ENCODE measurements around the gene EDIL3. TPM values are rescaled to one million over a fixed set of nuclear protein-coding genes. Genes with fewer than 3 reads are reported as not detected.
A peak's percentile ranks its signal among the peaks of the same experiment; 100 is the strongest.

The EDIL3 gene
- total RNA-seq, 1 donor from 2014 or later = 220 TPM

DNA sequence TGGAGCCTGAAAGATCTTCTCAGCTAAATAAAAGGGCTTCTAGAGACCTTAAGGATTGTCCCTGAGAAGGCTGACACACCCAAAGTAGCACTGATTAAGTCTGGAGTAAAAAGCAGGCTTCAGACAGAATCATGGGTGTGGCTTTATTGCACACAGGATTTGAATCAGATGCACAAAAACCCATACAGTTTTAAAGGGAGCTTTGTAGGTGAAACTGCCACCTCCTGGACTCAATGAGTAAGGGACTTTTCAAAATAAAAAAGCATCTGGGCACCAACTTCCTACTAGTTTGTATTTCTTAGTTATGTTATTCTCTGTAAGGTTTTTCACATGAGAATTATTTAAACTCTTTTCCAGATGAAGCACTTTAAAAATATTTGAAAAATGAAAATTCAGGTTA is 129.4 kb downstream of the EDIL3 start:
- H3K27ac Mint-ChIP-seq (ENCODE audit: unreplicated experiment) = no peak overlapping the region
- peaks cover 6% of the 10 kb centered on the region for H3K36me3 Mint-ChIP-seq (ENCODE audit: unreplicated experiment)
- peaks cover 6% of the 10 kb centered on the region for H3K9me3 Mint-ChIP-seq (ENCODE audit: unreplicated experiment)
- H3K4me1 Mint-ChIP-seq (ENCODE audit: low read depth, unreplicated experiment) = peaks cover 23% of the 10 kb centered on the region
- DNase-seq = no peak
- H3K27me3 Mint-ChIP-seq (ENCODE audit: unreplicated experiment) = no peaks in the 10 kb centered on the region
- H3K4me3 Mint-ChIP-seq (ENCODE audit: unreplicated experiment) = no peak overlapping the region
- TF ChIP-seq, protein P1, sequence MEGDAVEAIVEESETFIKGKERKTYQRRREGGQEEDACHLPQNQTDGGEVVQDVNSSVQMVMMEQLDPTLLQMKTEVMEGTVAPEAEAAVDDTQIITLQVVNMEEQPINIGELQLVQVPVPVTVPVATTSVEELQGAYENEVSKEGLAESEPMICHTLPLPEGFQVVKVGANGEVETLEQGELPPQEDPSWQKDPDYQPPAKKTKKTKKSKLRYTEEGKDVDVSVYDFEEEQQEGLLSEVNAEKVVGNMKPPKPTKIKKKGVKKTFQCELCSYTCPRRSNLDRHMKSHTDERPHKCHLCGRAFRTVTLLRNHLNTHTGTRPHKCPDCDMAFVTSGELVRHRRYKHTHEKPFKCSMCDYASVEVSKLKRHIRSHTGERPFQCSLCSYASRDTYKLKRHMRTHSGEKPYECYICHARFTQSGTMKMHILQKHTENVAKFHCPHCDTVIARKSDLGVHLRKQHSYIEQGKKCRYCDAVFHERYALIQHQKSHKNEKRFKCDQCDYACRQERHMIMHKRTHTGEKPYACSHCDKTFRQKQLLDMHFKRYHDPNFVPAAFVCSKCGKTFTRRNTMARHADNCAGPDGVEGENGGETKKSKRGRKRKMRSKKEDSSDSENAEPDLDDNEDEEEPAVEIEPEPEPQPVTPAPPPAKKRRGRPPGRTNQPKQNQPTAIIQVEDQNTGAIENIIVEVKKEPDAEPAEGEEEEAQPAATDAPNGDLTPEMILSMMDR (IDR thresholded peaks at IDR 0.05; ENCODE audit: partially characterized antibody, unreplicated experiment) = no peak

DNA sequence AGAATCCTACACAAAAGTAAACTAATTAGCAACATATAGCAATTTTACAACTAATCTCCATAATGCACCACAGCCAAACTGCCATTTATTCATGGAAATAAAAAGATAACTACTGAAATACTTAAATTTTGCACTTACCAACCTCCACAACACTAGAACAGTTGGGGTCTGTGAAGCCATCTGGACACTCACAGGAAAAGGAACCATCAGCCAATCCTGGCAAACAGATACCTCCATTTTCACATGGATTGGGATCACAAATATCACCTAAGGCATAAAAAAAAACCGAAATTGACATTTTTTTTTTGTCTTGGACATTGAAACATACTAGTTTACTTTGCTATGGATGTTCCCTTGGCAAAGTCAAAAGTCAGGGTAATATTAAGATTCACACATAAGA is 130.7 kb downstream of the EDIL3 start:
- peaks cover 8% of the 10 kb centered on the region for H3K9me3 Mint-ChIP-seq (ENCODE audit: unreplicated experiment)
- H3K27me3 Mint-ChIP-seq (ENCODE audit: unreplicated experiment) = no peaks in the 10 kb centered on the region
- peaks cover 6% of the 10 kb centered on the region for H3K36me3 Mint-ChIP-seq (ENCODE audit: unreplicated experiment)
- H3K27ac Mint-ChIP-seq (ENCODE audit: unreplicated experiment) = peak overlapping the region; percentile 70
- H3K4me3 Mint-ChIP-seq (ENCODE audit: unreplicated experiment) = no peak overlapping the region
- peaks cover 25% of the 10 kb centered on the region for H3K4me1 Mint-ChIP-seq (ENCODE audit: low read depth, unreplicated experiment)
- TF ChIP-seq, protein P1 (IDR thresholded peaks at IDR 0.05; ENCODE audit: partially characterized antibody, unreplicated experiment) = no peak
- DNase-seq = no peak

DNA sequence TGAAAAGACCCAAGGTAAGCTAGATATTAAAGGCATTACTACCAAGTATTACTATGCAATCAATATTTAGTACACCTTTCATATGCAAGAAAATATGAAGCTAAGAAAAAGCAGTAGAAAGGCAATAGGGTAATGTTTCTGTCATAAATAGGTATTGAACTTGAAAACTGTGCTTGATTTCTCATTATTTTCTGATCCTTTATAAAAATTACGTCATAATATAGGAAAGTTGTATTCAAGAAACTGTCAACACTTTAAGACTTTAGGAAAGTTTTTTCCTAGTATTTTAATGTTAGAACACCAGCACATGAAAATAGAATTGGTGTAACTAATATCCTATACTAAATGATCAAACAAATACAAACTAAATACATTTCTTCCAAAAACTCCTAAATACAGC is 133.2 kb downstream of the EDIL3 start:
- no peaks in the 10 kb centered on the region for H3K27me3 Mint-ChIP-seq (ENCODE audit: unreplicated experiment)
- H3K9me3 Mint-ChIP-seq (ENCODE audit: unreplicated experiment) = peaks cover 8% of the 10 kb centered on the region
- TF ChIP-seq, protein P1 (IDR thresholded peaks at IDR 0.05; ENCODE audit: partially characterized antibody, unreplicated experiment) = no peak
- no peak for DNase-seq
- H3K4me3 Mint-ChIP-seq (ENCODE audit: unreplicated experiment) = no peak overlapping the region
- H3K36me3 Mint-ChIP-seq (ENCODE audit: unreplicated experiment) = peaks cover 4% of the 10 kb centered on the region
- H3K27ac Mint-ChIP-seq (ENCODE audit: unreplicated experiment) = no peak overlapping the region
- peaks cover 32% of the 10 kb centered on the region for H3K4me1 Mint-ChIP-seq (ENCODE audit: low read depth, unreplicated experiment)

DNA sequence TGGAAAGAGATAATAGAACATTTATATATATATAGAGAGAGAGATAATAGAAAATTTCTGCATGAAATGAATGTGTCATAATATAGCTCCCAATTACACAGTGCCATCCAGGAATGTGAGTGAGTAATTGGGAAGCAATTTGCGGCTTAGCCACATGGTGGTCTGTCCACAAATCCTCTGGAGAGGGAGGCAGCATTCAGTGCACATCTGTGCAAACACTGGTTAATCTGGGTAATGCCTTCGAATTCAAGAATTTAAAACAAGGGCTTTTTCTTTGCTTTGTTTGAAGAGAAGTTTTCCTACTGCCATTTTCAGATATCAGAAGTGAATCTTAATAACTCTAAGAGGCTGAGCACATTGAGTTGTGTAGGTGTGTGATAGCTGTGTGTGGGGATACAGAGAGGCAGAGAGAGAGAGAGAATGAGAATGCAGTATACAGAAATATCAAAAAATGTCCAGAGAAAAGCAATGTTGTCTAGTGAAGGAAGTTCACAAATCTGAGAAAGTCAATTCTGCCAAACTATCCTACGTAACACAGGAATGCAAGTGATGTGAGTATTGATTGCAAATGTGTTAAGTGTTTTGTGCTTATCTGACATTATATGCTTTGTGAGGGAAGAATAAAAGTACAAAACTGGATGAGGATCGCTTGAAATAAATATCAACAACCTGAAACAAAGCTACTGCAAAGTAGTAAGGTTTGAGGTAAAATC is 134.6 kb downstream of the EDIL3 start:
- H3K9me3 Mint-ChIP-seq (ENCODE audit: unreplicated experiment) = peaks cover 5% of the 10 kb centered on the region
- peak overlapping the region; percentile 57 for H3K4me3 Mint-ChIP-seq (ENCODE audit: unreplicated experiment)
- peak overlapping the region; percentile 82 for H3K27ac Mint-ChIP-seq (ENCODE audit: unreplicated experiment)
- no peaks in the 10 kb centered on the region for H3K36me3 Mint-ChIP-seq (ENCODE audit: unreplicated experiment)
- DNase-seq = peak; percentile 31
- H3K27me3 Mint-ChIP-seq (ENCODE audit: unreplicated experiment) = no peaks in the 10 kb centered on the region
- peaks cover 35% of the 10 kb centered on the region for H3K4me1 Mint-ChIP-seq (ENCODE audit: low read depth, unreplicated experiment)
- TF ChIP-seq, protein P1 (IDR thresholded peaks at IDR 0.05; ENCODE audit: partially characterized antibody, unreplicated experiment) = peak; percentile 17

DNA sequence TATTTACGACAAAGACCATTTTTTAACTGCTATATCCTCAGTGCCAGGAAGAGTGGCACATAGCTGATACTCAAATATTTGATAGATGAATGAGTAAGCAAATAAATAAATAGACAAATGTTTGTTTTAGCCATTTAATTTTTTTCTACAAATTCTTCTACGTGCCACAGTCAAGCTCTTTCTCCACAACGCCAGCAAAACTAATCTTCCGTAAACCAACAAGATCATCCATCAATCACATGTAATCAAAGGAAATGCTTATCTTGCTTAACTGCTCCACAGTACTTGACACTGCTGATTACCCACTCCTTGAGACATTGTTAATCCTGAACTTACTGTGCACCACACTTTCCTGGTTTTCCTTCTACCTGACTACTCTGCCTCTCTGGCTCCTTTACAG is 136.7 kb downstream of the EDIL3 start:
- no peaks in the 10 kb centered on the region for H3K36me3 Mint-ChIP-seq (ENCODE audit: unreplicated experiment)
- peaks cover 22% of the 10 kb centered on the region for H3K4me1 Mint-ChIP-seq (ENCODE audit: low read depth, unreplicated experiment)
- H3K4me3 Mint-ChIP-seq (ENCODE audit: unreplicated experiment) = no peak overlapping the region
- peaks cover 2% of the 10 kb centered on the region for H3K9me3 Mint-ChIP-seq (ENCODE audit: unreplicated experiment)
- H3K27ac Mint-ChIP-seq (ENCODE audit: unreplicated experiment) = no peak overlapping the region
- no peak for DNase-seq
- H3K27me3 Mint-ChIP-seq (ENCODE audit: unreplicated experiment) = no peaks in the 10 kb centered on the region
- TF ChIP-seq, protein P1 (IDR thresholded peaks at IDR 0.05; ENCODE audit: partially characterized antibody, unreplicated experiment) = no peak
